Muscle layer of colon (tissue), 2 donors: ENCODE results near the gene H6PD.

Source experiments
- H3K27ac ChIP-seq: one replicate; pipeline ENCODE4 v1.7.0; 2013; ENCODE audit warnings: low read depth, mild to moderate bottlenecking, low read length, moderate library complexity
- H3K27me3 ChIP-seq, 2 donors: one replicate each; pipeline ENCODE4 v1.7.0; 2013; ENCODE audit warnings: low read length in 2 of 2, mild to moderate bottlenecking in 2 of 2; ENCODE audit not compliant: insufficient read depth in 2 of 2, control insufficient read depth in 1 of 2
- H3K36me3 ChIP-seq: one replicate; pipeline ENCODE4 v1.7.0; 2013; ENCODE audit warnings: mild to moderate bottlenecking, low read length; ENCODE audit not compliant: insufficient read depth
- H3K4me1 ChIP-seq: one replicate; pipeline ENCODE4 v1.7.0; 2013; ENCODE audit warnings: mild to moderate bottlenecking, low read length; ENCODE audit not compliant: insufficient read depth
- H3K4me3 ChIP-seq, 2 donors: one replicate each; pipeline ENCODE4 v1.7.0; 2013; ENCODE audit warnings: low read length in 2 of 2, low read depth in 1 of 2, mild to moderate bottlenecking in 1 of 2, moderate library complexity in 1 of 2
- H3K9ac ChIP-seq: one replicate; pipeline ENCODE4 v1.7.0; 2013; ENCODE audit warnings: low read length
- H3K9me3 ChIP-seq: one replicate; pipeline ENCODE4 v1.7.0; 2013; ENCODE audit warnings: mild to moderate bottlenecking, low read length
- donor health status: abdominal sarcoma.
- donor health status: Adenocarcinoma of cecum.

The H6PD gene

GRCh38 chr1:9317591-9318417, 83.2 kb downstream of the H6PD start:
- Histone ChIP-seq H3K27ac (peak overlapping the region; percentile 41), H3K9me3 (no peaks in the 10 kb centered on the region), H3K36me3 (no peaks in the 10 kb centered on the region), H3K4me1 (peaks cover 57% of the 10 kb centered on the region), H3K9ac (peak overlapping the region; percentile 33), H3K4me3 (peak overlapping the region in 1 of 2 donors; percentile 60), H3K27me3 (no peaks in the 10 kb centered on the region)

GRCh38 chr1:9319208-9319788, 84.7 kb downstream of the H6PD start:
- no peak overlapping the region for H3K9ac ChIP-seq
- no peak overlapping the region for H3K4me3 ChIP-seq
- no peaks in the 10 kb centered on the region for H3K27me3 ChIP-seq
- H3K27ac ChIP-seq, result no peak overlapping the region
- H3K4me1 ChIP-seq, result peaks cover 71% of the 10 kb centered on the region
- no peaks in the 10 kb centered on the region for H3K9me3 ChIP-seq
- H3K36me3 ChIP-seq, result no peaks in the 10 kb centered on the region

- Histone ChIP-seq H3K4me3 (no peak overlapping the region), H3K9ac (peak overlapping the region; percentile 51)
Observed at GRCh38 chr1:9319789-9320519, 85.4 kb downstream of the H6PD start.

More at GRCh38 chr1:9319789-9320519, 85.4 kb downstream of the H6PD start:
- H3K4me1 ChIP-seq, result peaks cover 78% of the 10 kb centered on the region
- H3K27me3 ChIP-seq, result no peaks in the 10 kb centered on the region
- no peaks in the 10 kb centered on the region for H3K36me3 ChIP-seq
- peak overlapping the region; percentile 70 for H3K27ac ChIP-seq
- no peaks in the 10 kb centered on the region for H3K9me3 ChIP-seq
